GM18870 (cell line): Measurements from ENCODE around the gene ZBTB8B.
"Not testable (repeated sequence)": the region's sequence is repeated elsewhere in the genome, so short reads cannot be mapped to it uniquely, and the experiment has no call there.

Experiments used
- ATAC-seq: cut with Tn5 transposase; IDR thresholded peaks from one replicate; pipeline ENCODE4 v1.9.1; 2021; ENCODE audit warnings: moderate library complexity; ENCODE audit not compliant: unreplicated experiment

The ZBTB8B gene

GRCh38 chr1:32468791-32469190 lies 3.9 kb downstream of the ZBTB8B start:
- ATAC-seq: no peak

GRCh38 chr1:32470431-32470830 lies 5.6 kb downstream of the ZBTB8B start:
- ATAC-seq: no peak

- no peak for ATAC-seq
These were observed 6.3 kb downstream of the ZBTB8B start for GRCh38 chr1:32470991-32471694.

GRCh38 chr1:32471695-32472362 lies 7.0 kb downstream of the ZBTB8B start:
- no peak for ATAC-seq

- not testable (repeated sequence) for ATAC-seq
These were observed 8.1 kb downstream of the ZBTB8B start for GRCh38 chr1:32472966-32473365.

- ATAC-seq: no peak
These were observed 10.1 kb downstream of the ZBTB8B start for GRCh38 chr1:32474954-32475353.

- ATAC-seq: no peak
These were observed 15.1 kb downstream of the ZBTB8B start for GRCh38 chr1:32480003-32480402.

GRCh38 chr1:32480761-32481160 lies 15.9 kb downstream of the ZBTB8B start:
- no peak for ATAC-seq

GRCh38 chr1:32481788-32482187 lies 16.9 kb downstream of the ZBTB8B start:
- ATAC-seq: not testable (repeated sequence)

- no peak for ATAC-seq
These were observed 20.8 kb downstream of the ZBTB8B start for GRCh38 chr1:32485554-32486255.

- no peak for ATAC-seq
These were observed 21.7 kb downstream of the ZBTB8B start for GRCh38 chr1:32486463-32487113.

- no peak for ATAC-seq
These were observed 22.3 kb downstream of the ZBTB8B start for GRCh38 chr1:32487182-32487581.

GRCh38 chr1:32489774-32490454 lies 25.0 kb downstream of the ZBTB8B start:
- no peak for ATAC-seq

- no peak for ATAC-seq
These were observed 26.5 kb downstream of the ZBTB8B start for GRCh38 chr1:32491386-32491785.

- ATAC-seq: no peak
These were observed 29.3 kb downstream of the ZBTB8B start for GRCh38 chr1:32494196-32494595.

GRCh38 chr1:32494711-32495337 lies 30.0 kb downstream of the ZBTB8B start:
- no peak for ATAC-seq

GRCh38 chr1:32496127-32496526 lies 31.3 kb downstream of the ZBTB8B start:
- ATAC-seq: no peak

- ATAC-seq: no peak
These were observed 33.9 kb downstream of the ZBTB8B start for GRCh38 chr1:32498751-32499150.

- no peak for ATAC-seq
These were observed 35.7 kb downstream of the ZBTB8B start for GRCh38 chr1:32500387-32501209.

GRCh38 chr1:32501865-32502264 lies 37.0 kb downstream of the ZBTB8B start:
- ATAC-seq: no peak
